GM12878 (cell line): ENCODE data around the gene C3. TPM values are rescaled to one million over a fixed set of nuclear protein-coding genes. Genes with fewer than 3 reads are reported as not detected.

Source experiments
- ATAC-seq: fragments of 200-7000 bp; cut with Tn5 transposase; 3 replicates; pipeline ENCODE4 v1.9.1; 2020; ENCODE audit warnings: mild to moderate bottlenecking, moderate library complexity
- BruUV-seq: library from RNA; stranded (reverse); fragments of 400-500 nt; replicated peaks from 2 replicates; lab custom pipeline; 2021; lab: Mats Ljungman, UMichigan
- CTCF ChIA-PET: fragments of 300-600 bp; sonication (Branson Sonifier 250); formaldehyde crosslinking; extraction: SDS; loops from one replicate; lab custom pipeline; 2021; ENCODE audit warnings: inconsistent platforms; lab: Yijun Ruan, JAX
- POLR2A ChIA-PET: fragments of 350-600 bp; formaldehyde crosslinking; extraction: SDS; loops from one replicate; lab custom pipeline; 2021; ENCODE audit warnings: inconsistent platforms; lab: Charles Lee
- RAD21 ChIA-PET: fragments of 300-600 bp; sonication (Branson Sonifier 250); formaldehyde crosslinking; loops from one replicate; lab custom pipeline; 2023; ENCODE audit warnings: antibody characterized with exemption; ENCODE audit not compliant: unreplicated experiment; lab: Charles Lee
- SMC1A ChIA-PET: fragments of 300-600 bp; sonication (Branson Sonifier 250); formaldehyde crosslinking; loops from one replicate; lab custom pipeline; 2023; ENCODE audit not compliant: unreplicated experiment, uncharacterized antibody; lab: Charles Lee
- DNase-seq: peaks from one replicate; pipeline ENCODE4 v3.0.0-alpha.2; 2011; ENCODE audit warnings: low read depth, low spot score
- FAIRE-seq: peaks from 3 replicates; lab custom pipeline; 2011; peaks lifted over from hg19 to GRCh38; lab: Jason Lieb, UNC
- H2AFZ ChIP-seq: 2 replicates; pipeline ENCODE4 v1.6.0; 2011; ENCODE audit warnings: low read depth, low read length, control low read depth; ENCODE audit not compliant: control insufficient read depth
- H3K27ac ChIP-seq: 2 replicates; pipeline ENCODE4 v1.5.1; 2011; ENCODE audit warnings: control low read depth; ENCODE audit not compliant: control insufficient read depth, insufficient read depth
- H3K27me3 ChIP-seq, 2 experiments: replicated peaks in 1 of 2; 2 replicates each; pipeline versions ENCODE4 v1.6.0 to v1.6.1; 2011; ENCODE audit warnings: low read length in 1 of 2; ENCODE audit not compliant: control insufficient read depth in 2 of 2, insufficient read depth in 2 of 2
- H3K36me3 ChIP-seq, 2 experiments: 2 replicates each; pipeline ENCODE4 v1.5.1; 2011; ENCODE audit warnings: low read length in 1 of 2; ENCODE audit not compliant: control insufficient read depth in 2 of 2, insufficient read depth in 2 of 2
- H3K4me1 ChIP-seq: 2 replicates; pipeline ENCODE4 v1.6.1; 2011; ENCODE audit warnings: mild to moderate bottlenecking, low read length, moderate library complexity, mixed read lengths; ENCODE audit not compliant: control insufficient read depth, insufficient read depth
- H3K4me2 ChIP-seq: 2 replicates; pipeline ENCODE4 v1.6.0; 2011; ENCODE audit warnings: control low read depth; ENCODE audit not compliant: control insufficient read depth, insufficient read depth
- H3K4me3 ChIP-seq: fragments of 200-600 bp; sonication (generic); 2 replicates; pipeline ENCODE4 v1.5.1; 2016
- H3K79me2 ChIP-seq: 2 replicates; pipeline ENCODE4 v1.6.0; 2011; ENCODE audit warnings: low read length; ENCODE audit not compliant: control insufficient read depth, insufficient read depth
- H3K9ac ChIP-seq: 2 replicates; pipeline ENCODE4 v1.8.0; 2011; ENCODE audit warnings: low read length, control low read depth, mixed read lengths; ENCODE audit not compliant: control insufficient read depth, insufficient read depth
- H3K9me3 ChIP-seq: replicated peaks from 3 replicates; pipeline ENCODE4 v1.5.1; 2011; ENCODE audit warnings: mild to moderate bottlenecking, low read length; ENCODE audit not compliant: control insufficient read depth, insufficient read depth
- H4K20me1 ChIP-seq: 2 replicates; pipeline ENCODE4 v1.6.0; 2011; ENCODE audit not compliant: control insufficient read depth, insufficient read depth
- BMI1 ChIP-seq: fragments of 450-650 bp; IDR thresholded peaks from 2 replicates; pipeline ENCODE4 v1.6.1; 2016; ENCODE audit warnings: mild to moderate bottlenecking, moderate library complexity, borderline replicate concordance
- CBFB ChIP-seq: IDR thresholded peaks from 2 replicates; pipeline ENCODE4 v1.6.1; 2016; ENCODE audit warnings: antibody characterized with exemption, low read depth
- CHD2 ChIP-seq: IDR thresholded peaks from 2 replicates; pipeline ENCODE4 v1.6.1; 2011; ENCODE audit warnings: low read depth, low read length, improper control_type of control experiment, borderline replicate concordance
- ETV6 ChIP-seq, 2 experiments: fragments of 450-650 bp in 1 of 2; IDR thresholded peaks in 1 of 2; conservative IDR thresholded peaks in 1 of 2; 2 replicates each; pipeline ENCODE4 v1.6.1; 2014; ENCODE audit warnings: antibody characterized with exemption in 1 of 2, borderline replicate concordance in 1 of 2, low read depth in 1 of 2, mild to moderate bottlenecking in 1 of 2, moderate library complexity in 1 of 2
- HDAC6 ChIP-seq: fragments of 200-600 bp; sonication (generic); IDR thresholded peaks from one replicate; pipeline ENCODE4 v1.8.0; 2017; ENCODE audit warnings: antibody characterized with exemption; ENCODE audit not compliant: unreplicated experiment
- PAX5 ChIP-seq: IDR thresholded peaks from 2 replicates; pipeline ENCODE4 v1.6.1; 2011; ENCODE audit warnings: low read depth, low read length, borderline replicate concordance
- PRDM15 ChIP-seq: fragments of 450-650 bp; formaldehyde crosslinking; IDR thresholded peaks from 2 replicates; pipeline ENCODE4 v1.4.0; 2020; ENCODE audit warnings: mild to moderate bottlenecking, moderate library complexity
- TARDBP ChIP-seq: IDR thresholded peaks from 2 replicates; pipeline ENCODE4 v1.6.1; 2016; ENCODE audit warnings: borderline replicate concordance
- ZZZ3 ChIP-seq: IDR thresholded peaks from 2 replicates; pipeline ENCODE4 v1.6.1; 2011; ENCODE audit warnings: low read depth; ENCODE audit not compliant: control insufficient read depth, insufficient read length
- WGBS: methylation state at CpG from one replicate; pipeline ENCODE4 v1.1.6; 2016; ENCODE audit warnings: low lambda C conversion rate; ENCODE audit not compliant: insufficient replicate concordance, insufficient coverage; ENCODE audit errors: missing lambda C conversion rate; 5-methylcytosine and 5-hydroxymethylcytosine counted together
- in situ Hi-C: fragments of 300-500 bp; cut with MboI; formaldehyde crosslinking; loops from 9 replicates; pipeline ENCODE4 v1.14.3; 2018; ENCODE audit warnings: mixed read lengths
- intact Hi-C: fragments of 100-400 bp; cut with micrococcal nuclease; formaldehyde crosslinking; loops from one replicate; pipeline ENCODE4 v1.14.2; 2022; ENCODE audit not compliant: unreplicated experiment
- polyA plus RNA-seq, 11 experiments: library from polyadenylated mRNA; depleted of rRNA in 4 of 11; unstranded in 6 of 11; stranded (reverse) in 5 of 11; fragments of >200 nt; fragmentation: Nextera tagmentation in 4 of 11; fragmentation: Illumina TruSeq in 1 of 11; extraction: Ambion mirVana in 4 of 11; extraction: Trizol in 1 of 11; gene quantifications; 1 replicate in 1 of 11; 2 replicates in 10 of 11; pipeline versions ENCODE4 v1.2.1 to v1.2.3, GENCODE V29; 2011 to 2016; ENCODE audit warnings: inconsistent platforms in 2 of 11, missing spikeins in 2 of 11, low read depth in 1 of 11
- total RNA-seq, 4 experiments: library from RNA; depleted of rRNA in 3 of 4; stranded (reverse); fragments of >200 nt in 3 of 4; fragmentation: Illumina TruSeq in 1 of 4; extraction: Trizol in 1 of 4; gene quantifications; 2 replicates each; pipeline versions ENCODE4 v1.2.1 to v1.2.3, GENCODE V29; 2013 to 2021

C3 gene
- total and polyA plus RNA-seq, 10 of the 15 experiments (the other 5 are each of a cell fraction or from before 2014, with no cell fraction given) = 0.20 to 6.7 (median 0.72) TPM

DNA sequence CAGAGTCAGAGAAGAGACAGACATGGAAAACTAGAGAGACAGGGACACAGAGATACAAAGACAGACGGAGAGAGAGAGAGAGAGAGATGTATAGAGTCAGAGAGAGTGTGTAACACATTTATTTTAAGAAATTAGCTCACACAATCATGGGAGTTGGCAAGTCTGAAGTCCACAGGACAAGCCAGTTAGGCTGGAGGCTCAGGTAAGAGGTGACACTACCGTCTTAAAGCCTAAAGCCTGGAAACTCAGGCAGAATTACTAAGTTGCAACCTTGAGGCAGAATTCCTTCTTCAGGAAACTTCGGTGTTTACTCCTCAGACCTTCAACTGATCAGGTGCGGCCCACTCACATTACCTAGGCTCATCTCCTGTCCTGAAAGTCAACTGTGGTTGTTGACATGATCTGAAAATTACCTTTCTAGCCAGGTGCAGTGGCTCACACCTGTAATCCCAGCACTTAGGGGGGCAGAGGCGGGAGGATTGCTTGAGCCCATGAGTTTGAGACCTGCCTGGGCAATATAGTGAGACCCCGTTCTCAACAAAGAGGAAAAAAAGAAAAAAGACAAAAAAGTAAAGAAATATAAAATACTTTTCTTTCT, 47.7 kb downstream of the C3 start:
- WGBS = 87% methylated on average over 6 of the region's 6 CpGs
- in situ Hi-C loops = no loop called here
- intact Hi-C loops = no loop called here

More for the DNA sequence above, 47.7 kb downstream of the C3 start:
- Histone ChIP-seq H3K36me3 (no peaks in the 10 kb centered on the region), H4K20me1 (no peaks in the 10 kb centered on the region), H3K9ac (no peak overlapping the region), H3K9me3 (peaks cover 4% of the 10 kb centered on the region; the same call in 2 of the 3 replicates), H3K4me3 (no peak overlapping the region), H3K27ac (no peak overlapping the region), H2AFZ (no peak overlapping the region), H3K79me2 (peaks cover 25% of the 10 kb centered on the region), H3K4me2 (no peak overlapping the region), H3K27me3 (no peaks in the 10 kb centered on the region), H3K4me1 (peaks cover 33% of the 10 kb centered on the region)
- ChIA-PET CTCF (interaction anchor here (1.0 to 3.7 kb wide), 6 partner anchors 29 to 191 kb away, joined by 3 to 25 read pairs (median 6); no protein-coding TSS in a partner anchor), SMC1A (interaction anchor here (0.6 to 3.3 kb wide), 13 partner anchors 11 to 190 kb away, joined by 3 to 25 read pairs (median 5); partner anchors contain the start of gene GPR108), RAD21 (interaction anchor here (2.2 to 4.6 kb wide), 4 partner anchors 11 to 156 kb away, joined by 8 to 21 read pairs (median 12); partner anchors contain the start of gene GPR108), POLR2A (interaction anchor here (0.8 to 3.7 kb wide), 5 partner anchors 8 to 24 kb away, joined by 3 to 15 read pairs (median 5); no protein-coding TSS in a partner anchor)
- ATAC-seq (no peak), FAIRE-seq (no peak), DNase-seq (no peak)
- BruUV-seq = no TSS peak
- TF ChIP-seq PRDM15 (CRISPR knock-in tag) (no peak), HDAC6 (no peak), TARDBP (no peak), BMI1 (no peak), PAX5 (no peak), CBFB (no peak), CHD2 (no peak), ETV6 (conservative IDR thresholded peaks at IDR 0.05 in 1 of 2, IDR thresholded peaks at IDR 0.05 in 1 of 2; ENCODE audit: borderline replicate concordance in 1 of 2, low read depth in 1 of 2) (no peak), ZZZ3 (no peak)
